B cell (primary cell): ENCODE results near the gene INTS3. TPM values are rescaled to one million over a fixed set of nuclear protein-coding genes. Genes with fewer than 3 reads are reported as not detected.

Experiments
- ATAC-seq: fragments of 200-7000 bp; cut with Tn5 transposase; one replicate; pipeline ENCODE4 v1.10.0; 2021; ENCODE audit warnings: low read depth, mild to moderate bottlenecking, moderate number of reproducible peaks, moderate library complexity
- CTCF ChIA-PET: fragments of 350-600 bp; sonication (Branson Sonifier 250); formaldehyde crosslinking; loops from one replicate; lab custom pipeline; 2021; ENCODE audit warnings: antibody characterized with exemption, inconsistent platforms; lab: Charles Lee
- POLR2A ChIA-PET: fragments of 350-600 bp; sonication (Branson Sonifier 250); formaldehyde crosslinking; loops from one replicate; lab custom pipeline; 2021; ENCODE audit warnings: antibody characterized with exemption; lab: Charles Lee
- DNase-seq: peaks from one replicate; pipeline ENCODE4 v3.0.0; 2013
- H2AFZ ChIP-seq: 2 replicates; pipeline ENCODE4 v1.6.1; 2012; ENCODE audit warnings: mild to moderate bottlenecking, low read depth, low read length; ENCODE audit not compliant: insufficient read depth, poor library complexity, severe bottlenecking
- H3K27ac ChIP-seq, 2 donors: 1 replicate in 1 of 2; 2 replicates in 1 of 2; pipeline ENCODE4 v1.5.1; 2012 to 2013; ENCODE audit warnings: low read length in 2 of 2, mild to moderate bottlenecking in 2 of 2, moderate library complexity in 1 of 2
- H3K27me3 ChIP-seq, 4 experiments: fragments of 200-600 bp in 1 of 4; sonication (generic) in 1 of 4; replicated peaks in 1 of 4; 1 replicate in 2 of 4; 2 replicates in 2 of 4; pipeline versions ENCODE4 v1.6.1 to v1.7.0; 2013 to 2016; ENCODE audit warnings: low read length in 3 of 4, mild to moderate bottlenecking in 2 of 4, mixed read lengths in 1 of 4, moderate library complexity in 1 of 4; ENCODE audit not compliant: insufficient read depth in 4 of 4, control insufficient read depth in 3 of 4; ENCODE audit errors: control extremely low read depth in 1 of 4
- H3K36me3 ChIP-seq, 2 experiments: replicated peaks in 1 of 2; 1 replicate in 1 of 2; 2 replicates in 1 of 2; pipeline versions ENCODE4 v1.6.1 to v1.7.1; 2013; ENCODE audit warnings: low read length in 1 of 2; ENCODE audit not compliant: insufficient read depth in 2 of 2, control insufficient read depth in 1 of 2; ENCODE audit errors: control extremely low read depth in 1 of 2, extremely low read depth in 1 of 2
- H3K4me1 ChIP-seq, 2 donors: fragments of 200-600 bp in 1 of 2; sonication (generic) in 1 of 2; 1 replicate in 1 of 2; 2 replicates in 1 of 2; pipeline versions ENCODE4 v1.5.1 to v1.6.1; 2013 to 2017; ENCODE audit warnings: low read length in 2 of 2; ENCODE audit not compliant: control insufficient read depth in 2 of 2, insufficient read depth in 2 of 2
- H3K4me2 ChIP-seq: replicated peaks from 2 replicates; pipeline ENCODE3; 2012; ENCODE audit warnings: mild to moderate bottlenecking, low read depth, low read length; ENCODE audit not compliant: poor library complexity, severe bottlenecking
- H3K4me3 ChIP-seq, 5 experiments: fragments of 200-600 bp in 1 of 5; sonication (generic) in 1 of 5; 1 replicate in 3 of 5; 2 replicates in 2 of 5; pipeline versions ENCODE4 v1.5.1 to v1.7.0; 2011 to 2016; ENCODE audit warnings: low read length in 4 of 5, mild to moderate bottlenecking in 4 of 5, low read depth in 2 of 5, control low read depth in 1 of 5, moderate library complexity in 1 of 5; ENCODE audit not compliant: insufficient read depth in 1 of 5; ENCODE audit errors: control extremely low read depth in 1 of 5, extremely low read depth in 1 of 5
- H3K79me2 ChIP-seq: fragments of 200-600 bp; sonication (generic); one replicate; pipeline ENCODE4 v1.6.0; 2016; ENCODE audit warnings: low read length; ENCODE audit not compliant: control insufficient read depth, insufficient read depth
- H3K9ac ChIP-seq: fragments of 200-600 bp; sonication (generic); 2 replicates; pipeline ENCODE4 v1.6.1; 2017; ENCODE audit warnings: mild to moderate bottlenecking, low read length, moderate library complexity
- H3K9me3 ChIP-seq, 3 donors: one replicate each; pipeline versions ENCODE4 v1.6.1 to v1.7.1; 2013; ENCODE audit warnings: low read length in 2 of 3; ENCODE audit not compliant: control insufficient read depth in 2 of 3, insufficient read depth in 1 of 3; ENCODE audit errors: control extremely low read depth in 1 of 3
- H4K20me1 ChIP-seq: 2 replicates; pipeline ENCODE4 v1.6.0; 2012; ENCODE audit warnings: mild to moderate bottlenecking, low read length; ENCODE audit not compliant: insufficient read depth, control insufficient read depth, poor library complexity, severe bottlenecking
- H3K27ac Mint-ChIP-seq: one replicate; pipeline ENCODE4 v1.8.0; 2021; ENCODE audit warnings: mixed read lengths
- H3K27me3 Mint-ChIP-seq: one replicate; pipeline ENCODE4 v1.8.0; 2021; ENCODE audit warnings: mixed read lengths
- H3K4me1 Mint-ChIP-seq: one replicate; pipeline ENCODE4 v1.8.0; 2021; ENCODE audit warnings: mixed read lengths
- H3K4me3 Mint-ChIP-seq: one replicate; pipeline ENCODE4 v1.8.0; 2021; ENCODE audit warnings: mixed read lengths
- H3K9me3 Mint-ChIP-seq: one replicate; pipeline ENCODE4 v1.8.0; 2022; ENCODE audit warnings: mixed read lengths; ENCODE audit not compliant: insufficient read depth
- EZH2 ChIP-seq: IDR thresholded peaks from 2 replicates; pipeline ENCODE4 v1.6.1; 2012; ENCODE audit warnings: borderline replicate concordance, low read depth, mild to moderate bottlenecking, moderate library complexity, low read length; ENCODE audit not compliant: insufficient read depth, poor library complexity, severe bottlenecking
- WGBS: methylation state at CpG from one replicate; pipeline ENCODE4 v1.1.5; 2013; ENCODE audit warnings: missing lambda C conversion rate; ENCODE audit not compliant: insufficient coverage; 5-methylcytosine and 5-hydroxymethylcytosine counted together
- intact Hi-C: fragments of 100-400 bp; cut with micrococcal nuclease; formaldehyde crosslinking; loops from one replicate; pipeline ENCODE4 v1.10.0; 2022
- polyA plus RNA-seq: library from polyadenylated mRNA; depleted of rRNA; stranded (reverse); fragments of >200 nt; gene quantifications from 2 replicates; pipeline ENCODE4 v1.2.3, GENCODE V29; 2012
- total RNA-seq, 2 donors: library from RNA; stranded (reverse); fragments of 120-200 nt in 1 of 2; gene quantifications; 1 replicate in 1 of 2; 2 replicates in 1 of 2; pipeline versions ENCODE4 v1.2.3 to v1.2.4, GENCODE V29; 2013 to 2022
- TF ChIP-seq, protein P1 (sequence below): fragments of 200-600 bp; IDR thresholded peaks from one replicate; pipeline ENCODE4 v1.8.0; 2022; ENCODE audit warnings: antibody characterized with exemption, mild to moderate bottlenecking

The INTS3 gene
- total and polyA plus RNA-seq, 2 donors (not counting 1 experiment from before 2014, with no cell fraction given), result 69.1 to 84.1 TPM

DNA sequence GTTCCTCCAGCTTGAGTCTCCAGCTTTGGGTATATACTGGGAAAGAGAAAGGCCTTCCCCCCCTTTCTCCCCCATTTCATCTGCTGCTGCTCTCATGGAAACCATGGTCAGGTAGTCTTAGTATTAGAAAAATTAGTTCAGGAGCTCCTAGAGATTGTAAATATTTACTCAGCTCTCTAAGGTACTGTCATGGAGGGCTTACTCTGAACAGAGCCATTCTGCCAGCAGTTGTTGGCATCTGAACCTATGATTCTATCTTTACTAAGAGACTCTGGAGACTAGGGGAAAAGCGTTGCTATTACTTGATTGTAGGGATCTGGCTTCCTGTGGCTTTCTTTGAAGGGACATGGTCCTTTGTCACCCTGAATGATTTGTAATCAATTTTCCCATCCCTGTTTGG is 6.1 kb downstream of the INTS3 start:
- no peak overlapping the region for H3K27ac ChIP-seq
- Mint-ChIP-seq H3K4me1 (peaks cover 29% of the 10 kb centered on the region), H3K27ac (no peak overlapping the region), H3K27me3 (no peaks in the 10 kb centered on the region), H3K4me3 (no peak overlapping the region), H3K9me3 (no peaks in the 10 kb centered on the region)
- peaks cover 0 to 10% of the 10 kb centered on the region in 2 experiments for H3K36me3 ChIP-seq
- no peak overlapping the region for H3K9ac ChIP-seq
- ATAC-seq (no peak), DNase-seq (no peak)
- no peak overlapping the region for H2AFZ ChIP-seq
- CTCF ChIA-PET, result no interaction called here
- intact Hi-C loops, result no loop called here
- TF ChIP-seq EZH2, result no peak
- TF ChIP-seq, protein P1, sequence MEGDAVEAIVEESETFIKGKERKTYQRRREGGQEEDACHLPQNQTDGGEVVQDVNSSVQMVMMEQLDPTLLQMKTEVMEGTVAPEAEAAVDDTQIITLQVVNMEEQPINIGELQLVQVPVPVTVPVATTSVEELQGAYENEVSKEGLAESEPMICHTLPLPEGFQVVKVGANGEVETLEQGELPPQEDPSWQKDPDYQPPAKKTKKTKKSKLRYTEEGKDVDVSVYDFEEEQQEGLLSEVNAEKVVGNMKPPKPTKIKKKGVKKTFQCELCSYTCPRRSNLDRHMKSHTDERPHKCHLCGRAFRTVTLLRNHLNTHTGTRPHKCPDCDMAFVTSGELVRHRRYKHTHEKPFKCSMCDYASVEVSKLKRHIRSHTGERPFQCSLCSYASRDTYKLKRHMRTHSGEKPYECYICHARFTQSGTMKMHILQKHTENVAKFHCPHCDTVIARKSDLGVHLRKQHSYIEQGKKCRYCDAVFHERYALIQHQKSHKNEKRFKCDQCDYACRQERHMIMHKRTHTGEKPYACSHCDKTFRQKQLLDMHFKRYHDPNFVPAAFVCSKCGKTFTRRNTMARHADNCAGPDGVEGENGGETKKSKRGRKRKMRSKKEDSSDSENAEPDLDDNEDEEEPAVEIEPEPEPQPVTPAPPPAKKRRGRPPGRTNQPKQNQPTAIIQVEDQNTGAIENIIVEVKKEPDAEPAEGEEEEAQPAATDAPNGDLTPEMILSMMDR, result no peak
- no peaks in the 10 kb centered on the region for H3K9me3 ChIP-seq
- peaks cover 31% of the 10 kb centered on the region for H3K79me2 ChIP-seq
- H3K4me3 ChIP-seq, result no peak overlapping the region
- no peak overlapping the region for H3K4me2 ChIP-seq
- H3K27me3 ChIP-seq, result no peaks in the 10 kb centered on the region
- POLR2A ChIA-PET, result no interaction called here
- H4K20me1 ChIP-seq, result no peaks in the 10 kb centered on the region
- H3K4me1 ChIP-seq, result peaks cover 3 to 4% of the 10 kb centered on the region in 2 donors
- no CpG with 5 or more reads among the region's 1 CpG for WGBS

DNA sequence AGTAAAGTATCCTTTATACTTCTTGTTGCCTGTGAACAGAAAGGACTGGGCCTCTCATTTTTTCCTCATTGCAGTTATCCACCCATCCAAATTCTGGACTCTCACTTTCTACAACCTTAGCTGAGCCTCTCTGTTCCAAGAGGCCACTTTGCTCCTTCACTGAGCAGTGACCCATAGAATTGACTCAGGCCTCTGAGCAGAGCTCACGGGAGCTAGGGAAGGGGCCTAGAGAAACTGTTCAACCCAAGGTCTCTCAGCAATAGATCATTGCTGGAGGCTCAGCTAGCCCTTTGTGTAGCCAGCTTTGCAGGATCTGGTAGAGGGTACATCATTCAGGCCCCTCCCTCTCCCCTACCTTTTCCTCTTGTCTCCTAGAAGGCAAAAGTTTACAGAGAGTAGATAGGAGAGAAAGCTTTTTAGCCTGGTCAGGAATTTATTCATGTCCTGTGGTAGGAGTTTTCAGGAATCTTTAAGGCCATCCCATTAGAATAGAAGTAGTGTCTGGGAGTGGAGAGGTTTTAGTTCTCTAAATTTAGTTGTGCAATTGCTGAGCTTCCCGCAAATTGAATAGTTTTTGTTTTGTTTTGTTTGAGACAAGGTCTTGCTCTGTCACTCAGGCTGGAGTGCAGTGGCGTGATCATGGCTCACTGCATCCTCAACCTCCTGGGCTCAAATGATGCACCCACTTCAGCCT is 6.7 kb downstream of the INTS3 start:
- no peaks in the 10 kb centered on the region for H3K9me3 ChIP-seq
- intact Hi-C loops, result no loop called here
- ATAC-seq (no peak), DNase-seq (no peak)
- WGBS, result 93% methylated on average over 2 of the region's 3 CpGs
- H4K20me1 ChIP-seq, result no peaks in the 10 kb centered on the region
- ChIA-PET CTCF (interaction anchor here (0.9 to 1.4 kb wide), 2 partner anchors 163 to 224 kb away, joined by 3 to 4 read pairs; no protein-coding TSS in a partner anchor), POLR2A (interaction anchor here (0.5 kb wide), 1 partner anchor 196 kb away, joined by 4 read pairs; no protein-coding TSS in a partner anchor)
- Mint-ChIP-seq H3K4me3 (no peak overlapping the region), H3K9me3 (no peaks in the 10 kb centered on the region), H3K4me1 (peaks cover 24% of the 10 kb centered on the region), H3K27me3 (no peaks in the 10 kb centered on the region), H3K27ac (no peak overlapping the region)
- no peak overlapping the region for H3K4me2 ChIP-seq
- no peak overlapping the region for H3K27ac ChIP-seq
- H3K9ac ChIP-seq, result no peak overlapping the region
- no peak overlapping the region for H3K4me3 ChIP-seq
- H3K4me1 ChIP-seq, result no peaks in the 10 kb centered on the region
- H3K27me3 ChIP-seq, result no peaks in the 10 kb centered on the region
- TF ChIP-seq, protein P1, result no peak
- TF ChIP-seq EZH2, result no peak
- H3K36me3 ChIP-seq, result peaks cover 0 to 10% of the 10 kb centered on the region in 2 experiments
- peaks cover 31% of the 10 kb centered on the region for H3K79me2 ChIP-seq
- H2AFZ ChIP-seq, result no peak overlapping the region
